ENCODE results near the gene RBM17. TPM values are rescaled to one million over a fixed set of nuclear protein-coding genes. Genes with fewer than 3 reads are reported as not detected.

Gene RBM17
- total RNA-seq, 4 donors from 2014 or later = 42.3 to 134 (median 87.6) TPM

DNA sequence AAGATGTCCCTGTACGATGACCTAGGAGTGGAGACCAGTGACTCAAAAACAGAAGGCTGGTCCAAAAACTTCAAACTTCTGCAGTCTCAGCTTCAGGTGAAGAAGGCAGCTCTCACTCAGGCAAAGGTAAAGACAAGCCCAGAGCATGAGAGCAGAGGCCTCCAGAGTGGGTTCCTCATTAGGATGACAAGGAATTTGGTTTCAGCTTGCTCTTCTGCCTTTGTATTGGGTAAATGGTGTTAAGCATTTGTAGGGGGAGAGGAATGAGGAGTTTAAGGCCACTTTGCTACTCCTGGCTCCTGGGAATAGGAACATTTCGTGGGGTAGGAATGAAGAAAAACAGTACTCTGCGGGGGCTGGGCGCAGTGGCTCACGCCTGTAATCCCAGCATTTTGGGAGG is 8.2 kb downstream of the RBM17 start:
- TF ChIP-seq CTCF (IDR thresholded peaks at IDR 0.05; ENCODE audit: low read depth) = no peak

GRCh38 chr10:6098156-6098555 is 9.3 kb downstream of the RBM17 start:
- no peak for TF ChIP-seq CTCF (IDR thresholded peaks at IDR 0.05; ENCODE audit: low read depth)

DNA sequence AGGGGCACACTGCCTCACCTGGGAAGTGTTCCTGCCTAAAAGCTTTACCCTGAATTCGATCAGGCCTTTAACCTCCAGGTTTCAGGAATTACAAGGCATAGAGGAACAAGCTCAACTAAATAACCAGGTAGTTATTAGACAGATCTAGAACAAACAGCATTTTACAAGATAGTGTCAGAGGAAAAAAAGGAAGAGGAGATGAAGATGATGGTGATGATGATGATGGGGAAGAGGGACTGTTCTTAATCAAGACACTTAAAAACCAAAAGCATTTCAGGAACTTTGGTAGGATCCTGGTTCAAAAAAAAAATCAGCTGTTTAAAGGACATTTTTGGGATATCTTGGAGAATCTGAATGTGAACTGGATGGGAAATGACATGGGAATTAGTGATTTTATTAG is 11.5 kb downstream of the RBM17 start:
- no peak for TF ChIP-seq CTCF (IDR thresholded peaks at IDR 0.05; ENCODE audit: low read depth)

GRCh38 chr10:6101181-6101580 is 12.3 kb downstream of the RBM17 start:
- TF ChIP-seq CTCF (IDR thresholded peaks at IDR 0.05; ENCODE audit: low read depth) = no peak

DNA sequence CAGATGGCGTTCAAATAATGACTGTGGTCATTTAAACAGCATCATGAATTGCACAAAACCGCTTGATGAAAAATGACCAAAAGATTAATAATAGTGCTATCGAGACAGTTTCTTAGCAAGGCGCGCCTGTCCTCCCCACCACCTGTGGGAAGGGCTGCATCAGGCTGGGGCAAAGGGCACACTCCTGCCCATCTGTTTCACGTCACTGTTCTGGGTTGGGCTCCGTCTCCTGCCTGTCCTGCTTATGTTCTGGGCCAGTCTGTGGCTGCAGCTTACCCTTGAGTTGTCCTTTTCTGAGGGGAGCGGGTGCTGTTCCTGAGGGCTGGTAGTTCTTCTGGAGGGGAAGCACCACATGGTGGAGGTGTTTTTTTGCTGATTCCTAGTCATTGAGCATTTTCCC is 13.3 kb downstream of the RBM17 start:
- TF ChIP-seq CTCF (IDR thresholded peaks at IDR 0.05; ENCODE audit: low read depth) = no peak

- no peak for TF ChIP-seq CTCF (IDR thresholded peaks at IDR 0.05; ENCODE audit: low read depth)
Observed at GRCh38 chr10:6103591-6103990, 14.8 kb downstream of the RBM17 start.

GRCh38 chr10:6108072-6108471 is 19.2 kb downstream of the RBM17 start:
- no peak for TF ChIP-seq CTCF (IDR thresholded peaks at IDR 0.05; ENCODE audit: low read depth)

Data from subcutaneous adipose tissue (tissue), 4 donors.